SK-N-SH treated with all-trans-retinoic acid at 6 μM for 48 hours (cell line): Measurements from ENCODE around the gene ALOX15B.
A peak's percentile ranks its signal among the peaks of the same experiment; 100 is the strongest.

ENCODE experiments used
- ATAC-seq: fragments of 200-7000 bp; cut with Tn5 transposase; 3 replicates; pipeline ENCODE4 v1.9.1; 2020; ENCODE audit warnings: mild to moderate bottlenecking, moderate library complexity
- ARNTL ChIP-seq: fragments of 450-650 bp; formaldehyde crosslinking; IDR thresholded peaks from 2 replicates; pipeline ENCODE4 v1.5.0; 2020; ENCODE audit warnings: low read depth, mild to moderate bottlenecking, moderate library complexity, borderline replicate concordance
- BACH2 ChIP-seq: fragments of 250-450 bp; sonication (Bioruptor Pico); IDR thresholded peaks from 2 replicates; pipeline ENCODE4 v1.9.0; 2021; ENCODE audit warnings: mild to moderate bottlenecking, borderline replicate concordance
- CREB5 ChIP-seq: fragments of 250-450 bp; sonication (Bioruptor Pico); IDR thresholded peaks from 2 replicates; pipeline ENCODE4 v1.5.1; 2020; ENCODE audit warnings: low read depth, mild to moderate bottlenecking, moderate library complexity
- CSDC2 ChIP-seq: fragments of 250-450 bp; sonication (Bioruptor Pico); IDR thresholded peaks from 2 replicates; pipeline ENCODE4 v1.5.0; 2020; ENCODE audit warnings: mild to moderate bottlenecking, moderate library complexity
- ESRRG ChIP-seq: fragments of 250-450 bp; sonication (Bioruptor Pico); IDR thresholded peaks from 2 replicates; pipeline ENCODE4 v1.6.1; 2021; ENCODE audit warnings: mild to moderate bottlenecking
- GLIS3 ChIP-seq: fragments of 250-450 bp; sonication (Bioruptor Pico); IDR thresholded peaks from 2 replicates; pipeline ENCODE4 v1.5.0; 2020; ENCODE audit warnings: mild to moderate bottlenecking, moderate library complexity
- ISL1 ChIP-seq: fragments of 250-450 bp; sonication (Bioruptor Pico); IDR thresholded peaks from 2 replicates; pipeline ENCODE4 v2.1.2; 2022; ENCODE audit warnings: mild to moderate bottlenecking, moderate library complexity
- OSR1 ChIP-seq: fragments of 250-450 bp; sonication (Bioruptor Pico); IDR thresholded peaks from 2 replicates; pipeline ENCODE4 v1.8.0; 2022; ENCODE audit warnings: moderate library complexity, mild to moderate bottlenecking, inconsistent platforms
- PATZ1 ChIP-seq: fragments of 250-450 bp; sonication (Bioruptor Pico); IDR thresholded peaks from 2 replicates; pipeline ENCODE4 v1.8.0; 2020; ENCODE audit warnings: mild to moderate bottlenecking, moderate library complexity, borderline replicate concordance
- POU6F1 ChIP-seq: fragments of 250-450 bp; sonication (Bioruptor Pico); IDR thresholded peaks from 2 replicates; pipeline ENCODE4 v1.8.0; 2021; ENCODE audit warnings: low read depth, mild to moderate bottlenecking, moderate library complexity, borderline replicate concordance
- PPARA ChIP-seq: fragments of 250-450 bp; sonication (Bioruptor Pico); IDR thresholded peaks from 2 replicates; pipeline ENCODE4 v1.5.0; 2020; ENCODE audit warnings: mild to moderate bottlenecking, borderline replicate concordance
- RARB ChIP-seq: fragments of 250-450 bp; sonication (Bioruptor Pico); IDR thresholded peaks from 2 replicates; pipeline ENCODE4 v1.8.0; 2021; ENCODE audit warnings: mild to moderate bottlenecking, moderate library complexity
- SNAI2 ChIP-seq: fragments of 250-450 bp; sonication (Bioruptor Pico); IDR thresholded peaks from 2 replicates; pipeline ENCODE4 v1.5.0; 2020; ENCODE audit warnings: mild to moderate bottlenecking, moderate library complexity
- TOX ChIP-seq: fragments of 250-450 bp; sonication (Bioruptor Pico); IDR thresholded peaks from 2 replicates; pipeline ENCODE4 v1.8.0; 2021; ENCODE audit warnings: mild to moderate bottlenecking, moderate library complexity, borderline replicate concordance
- TSHZ2 ChIP-seq: fragments of 250-450 bp; sonication (Bioruptor Pico); IDR thresholded peaks from 2 replicates; pipeline ENCODE4 v1.5.0; 2020; ENCODE audit warnings: mild to moderate bottlenecking, moderate library complexity
- ZC3H10 ChIP-seq: fragments of 250-450 bp; sonication (Bioruptor Pico); IDR thresholded peaks from 2 replicates; pipeline ENCODE4 v1.5.1; 2021; ENCODE audit warnings: mild to moderate bottlenecking, moderate library complexity
- ZFP3 ChIP-seq: fragments of 250-450 bp; sonication (Bioruptor Pico); IDR thresholded peaks from 2 replicates; pipeline ENCODE4 v1.5.0; 2020; ENCODE audit warnings: mild to moderate bottlenecking, moderate library complexity
- ZFP30 ChIP-seq: fragments of 450-650 bp; formaldehyde crosslinking; IDR thresholded peaks from 2 replicates; pipeline ENCODE4 v1.5.0; 2022; ENCODE audit warnings: mild to moderate bottlenecking, moderate library complexity
- ZNF565 ChIP-seq: fragments of 450-650 bp; formaldehyde crosslinking; conservative IDR thresholded peaks from 2 replicates; pipeline ENCODE4 v1.5.0; 2020; ENCODE audit warnings: low read depth, mild to moderate bottlenecking, moderate library complexity
- ZNF70 ChIP-seq: fragments of 450-650 bp; formaldehyde crosslinking; IDR thresholded peaks from 2 replicates; pipeline ENCODE4 v1.5.0; 2020; ENCODE audit warnings: mild to moderate bottlenecking, moderate library complexity
- ZNF8 ChIP-seq: fragments of 450-650 bp; formaldehyde crosslinking; IDR thresholded peaks from 2 replicates; pipeline ENCODE4 v1.5.0; 2020; ENCODE audit warnings: mild to moderate bottlenecking, moderate library complexity

ALOX15B gene

GRCh38 chr17:8031950-8032349 is 6.9 kb upstream of the ALOX15B start:
- TF ChIP-seq POU6F1 (no peak), SNAI2 (CRISPR knock-in tag) (no peak), ZNF70 (CRISPR knock-in tag) (no peak), ZFP3 (CRISPR knock-in tag) (no peak)
- no peak for ATAC-seq

GRCh38 chr17:8032442-8032841 is 6.4 kb upstream of the ALOX15B start:
- ATAC-seq, result no peak
- no peak for TF ChIP-seq GLIS3 (CRISPR knock-in tag)
- TF ChIP-seq ZFP3 (CRISPR knock-in tag), result no peak
- no peak for TF ChIP-seq BACH2 (CRISPR knock-in tag)
- no peak for TF ChIP-seq OSR1 (CRISPR knock-in tag)
- TF ChIP-seq CSDC2 (CRISPR knock-in tag), result no peak
- no peak for TF ChIP-seq ESRRG (CRISPR knock-in tag)
- TF ChIP-seq CREB5, result no peak
- no peak for TF ChIP-seq PPARA (CRISPR knock-in tag)

GRCh38 chr17:8039611-8040168 is 831 bp downstream of the ALOX15B start:
- no peak for TF ChIP-seq TSHZ2
- TF ChIP-seq ISL1 (CRISPR knock-in tag), result no peak
- TF ChIP-seq SNAI2 (CRISPR knock-in tag), result no peak
- no peak for TF ChIP-seq GLIS3 (CRISPR knock-in tag)
- no peak for TF ChIP-seq BACH2 (CRISPR knock-in tag)
- no peak for TF ChIP-seq ZFP30 (CRISPR knock-in tag)
- no peak for TF ChIP-seq ESRRG (CRISPR knock-in tag)
- TF ChIP-seq PPARA (CRISPR knock-in tag), result no peak
- TF ChIP-seq TOX (CRISPR knock-in tag), result no peak
- ATAC-seq, result no peak

- ATAC-seq, result peak; percentile 77
- no peak for TF ChIP-seq ZFP30 (CRISPR knock-in tag)
- TF ChIP-seq ZNF8 (CRISPR knock-in tag), result no peak
- TF ChIP-seq ZC3H10 (CRISPR knock-in tag), result no peak
- TF ChIP-seq TOX (CRISPR knock-in tag), result no peak
- no peak for TF ChIP-seq CREB5
- no peak for TF ChIP-seq ARNTL (CRISPR knock-in tag)
- no peak for TF ChIP-seq PATZ1
- no peak for TF ChIP-seq ZNF70 (CRISPR knock-in tag)
- TF ChIP-seq ZNF565 (CRISPR knock-in tag), result no peak
- no peak for TF ChIP-seq ISL1 (CRISPR knock-in tag)
- no peak for TF ChIP-seq POU6F1
- no peak for TF ChIP-seq TSHZ2
- no peak for TF ChIP-seq ESRRG (CRISPR knock-in tag)
- TF ChIP-seq RARB (CRISPR knock-in tag), result no peak
- TF ChIP-seq PPARA (CRISPR knock-in tag), result no peak
- no peak for TF ChIP-seq SNAI2 (CRISPR knock-in tag)
These were observed 2.5 kb downstream of the ALOX15B start for GRCh38 chr17:8041249-8041928.
